HG03469 (cell line): ENCODE data around the gene CHAF1A.

Source experiments
- ATAC-seq: cut with Tn5 transposase; IDR thresholded peaks from one replicate; pipeline ENCODE4 v1.9.1; 2021; ENCODE audit warnings: mild to moderate bottlenecking, moderate library complexity, moderate number of reproducible peaks; ENCODE audit not compliant: unreplicated experiment

CHAF1A gene

DNA sequence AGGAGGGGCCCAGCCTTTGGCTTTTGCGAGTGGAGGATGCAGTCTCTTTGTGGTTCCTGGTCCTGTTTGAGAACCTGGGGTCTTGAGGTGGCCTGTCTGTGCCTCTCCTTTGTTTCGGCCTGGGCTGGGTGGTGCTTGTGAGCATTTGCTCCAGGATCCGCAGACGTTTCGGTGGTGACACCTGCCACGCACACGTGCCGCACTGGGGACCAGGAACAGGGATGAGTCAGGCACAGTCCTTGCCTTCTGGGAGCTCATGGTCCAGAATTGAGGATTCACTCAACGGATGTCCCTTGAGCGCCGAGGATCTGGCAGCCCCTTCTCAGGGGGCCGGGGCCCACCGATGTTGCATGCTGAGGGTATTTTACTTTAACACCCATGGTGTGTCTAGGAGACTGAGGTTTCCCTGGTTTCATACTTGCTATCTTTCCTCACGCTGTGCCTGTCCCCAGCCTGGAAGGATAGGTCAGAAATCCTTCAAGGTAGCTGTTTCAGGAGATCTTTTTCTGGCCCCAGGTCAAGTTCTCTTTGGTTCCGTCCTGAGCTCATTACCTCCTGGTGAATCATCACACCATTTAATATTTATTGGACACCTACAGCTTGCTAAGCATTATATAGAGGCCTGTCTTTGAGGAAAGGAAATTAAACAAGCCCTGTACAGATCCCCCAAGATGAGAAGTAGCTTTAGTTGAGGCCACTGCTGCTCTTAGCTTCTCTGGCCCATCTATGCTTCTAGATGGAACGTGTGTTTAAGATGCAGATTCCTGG, 74.8 kb downstream of the CHAF1A start:
- ATAC-seq = no peak

DNA sequence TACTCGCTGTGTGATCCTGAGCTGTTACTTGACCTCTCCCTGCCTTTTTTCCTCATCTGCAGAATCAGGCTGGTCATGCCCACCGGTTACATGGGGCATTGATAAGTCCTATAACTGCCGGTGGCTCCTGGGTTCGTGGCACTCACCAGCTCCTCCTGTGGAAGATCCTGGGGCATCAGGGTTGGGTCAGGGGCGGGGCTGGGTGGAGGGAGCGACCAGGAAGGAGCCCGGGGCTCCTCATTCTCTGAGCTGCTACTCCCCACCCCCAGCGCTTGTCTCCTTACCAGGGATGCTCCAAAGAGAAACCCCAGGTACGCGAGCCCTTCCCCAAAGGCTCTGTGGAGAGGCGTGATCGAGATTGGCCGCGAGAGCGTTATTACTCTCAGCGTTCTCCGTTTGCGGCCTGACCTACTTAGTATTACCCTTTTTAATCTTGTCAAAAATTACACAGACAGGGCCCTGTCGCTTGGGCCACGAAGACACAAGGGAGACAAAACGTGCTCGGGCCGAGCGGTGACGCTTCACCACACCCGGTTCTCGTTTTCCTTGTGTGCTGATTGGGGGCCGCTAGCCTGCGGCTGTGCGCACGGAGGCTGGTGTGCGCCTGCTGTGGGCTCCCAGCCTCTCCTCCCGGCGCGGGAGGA, 80.4 kb downstream of the CHAF1A start:
- ATAC-seq = no peak

DNA sequence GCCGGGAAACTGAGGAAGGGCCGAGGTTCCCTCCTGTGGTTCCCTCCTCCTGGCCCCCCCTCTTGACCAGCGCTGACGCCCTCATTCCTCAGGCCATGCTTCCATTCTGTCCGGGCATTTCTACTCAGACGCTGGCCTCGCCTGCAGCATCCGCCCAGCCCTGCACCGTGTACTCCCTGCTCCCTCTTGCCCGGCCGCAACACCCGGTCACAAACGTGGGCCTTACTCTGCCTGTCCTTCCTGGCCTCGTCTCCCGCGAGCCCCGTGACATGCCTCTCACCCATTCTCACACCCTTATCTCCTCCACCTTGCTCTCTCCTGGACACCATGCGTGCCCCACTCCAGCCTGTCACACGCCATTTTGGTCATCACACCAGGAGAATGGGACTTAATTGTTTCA, 80.9 kb downstream of the CHAF1A start:
- no peak for ATAC-seq

DNA sequence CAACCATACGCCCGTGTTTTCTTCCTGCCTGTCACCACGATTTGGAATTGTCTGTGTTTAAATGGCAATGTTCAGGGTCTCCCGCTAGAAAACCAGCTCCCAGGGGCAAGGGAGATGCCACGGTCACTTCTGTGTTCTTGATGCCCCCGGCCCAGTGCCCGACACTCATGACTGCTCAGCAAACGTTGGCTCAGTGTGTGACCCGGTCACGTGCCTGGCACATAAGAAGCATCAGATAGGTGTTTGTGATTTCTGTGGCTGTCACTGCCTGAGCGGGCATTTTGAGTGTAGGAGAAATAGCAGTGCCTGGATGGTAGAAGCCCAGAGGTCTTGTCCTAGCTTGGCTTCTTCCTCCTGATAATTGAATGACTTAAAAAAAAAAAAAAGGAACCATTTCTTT, 85.1 kb downstream of the CHAF1A start:
- no peak for ATAC-seq

DNA sequence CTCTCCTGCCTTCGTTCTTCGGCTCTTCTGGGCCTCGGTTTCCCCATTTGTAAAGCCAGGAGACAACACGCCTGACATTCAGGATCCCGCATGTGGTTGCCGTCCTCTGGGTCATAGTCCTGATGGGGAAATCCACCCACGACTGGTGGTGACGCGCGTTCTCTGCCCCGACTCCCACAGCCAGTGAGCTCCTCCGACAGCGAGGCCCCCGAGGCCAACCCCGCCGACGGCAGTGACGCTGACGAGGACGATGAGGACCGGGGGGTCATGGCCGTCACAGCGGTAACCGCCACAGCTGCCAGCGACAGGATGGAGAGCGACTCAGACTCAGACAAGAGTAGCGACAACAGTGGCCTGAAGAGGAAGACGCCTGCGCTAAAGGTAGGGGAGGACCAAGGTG, 86.1 kb downstream of the CHAF1A start:
- no peak for ATAC-seq

DNA sequence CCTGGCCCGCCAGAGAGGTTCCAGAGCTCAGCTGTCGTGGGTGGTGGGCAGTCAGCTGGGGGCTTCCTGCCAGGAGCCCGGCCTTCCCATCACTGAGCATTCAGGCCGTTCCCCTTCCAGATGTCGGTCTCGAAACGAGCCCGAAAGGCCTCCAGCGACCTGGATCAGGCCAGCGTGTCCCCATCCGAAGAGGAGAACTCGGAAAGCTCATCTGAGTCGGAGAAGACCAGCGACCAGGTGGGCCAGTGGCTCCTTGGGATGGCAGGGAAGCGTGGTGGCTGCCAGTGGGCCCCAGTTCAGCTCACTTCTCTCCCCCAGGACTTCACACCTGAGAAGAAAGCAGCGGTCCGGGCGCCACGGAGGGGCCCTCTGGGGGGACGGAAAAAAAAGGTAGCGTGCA, 89.0 kb downstream of the CHAF1A start:
- ATAC-seq = no peak

DNA sequence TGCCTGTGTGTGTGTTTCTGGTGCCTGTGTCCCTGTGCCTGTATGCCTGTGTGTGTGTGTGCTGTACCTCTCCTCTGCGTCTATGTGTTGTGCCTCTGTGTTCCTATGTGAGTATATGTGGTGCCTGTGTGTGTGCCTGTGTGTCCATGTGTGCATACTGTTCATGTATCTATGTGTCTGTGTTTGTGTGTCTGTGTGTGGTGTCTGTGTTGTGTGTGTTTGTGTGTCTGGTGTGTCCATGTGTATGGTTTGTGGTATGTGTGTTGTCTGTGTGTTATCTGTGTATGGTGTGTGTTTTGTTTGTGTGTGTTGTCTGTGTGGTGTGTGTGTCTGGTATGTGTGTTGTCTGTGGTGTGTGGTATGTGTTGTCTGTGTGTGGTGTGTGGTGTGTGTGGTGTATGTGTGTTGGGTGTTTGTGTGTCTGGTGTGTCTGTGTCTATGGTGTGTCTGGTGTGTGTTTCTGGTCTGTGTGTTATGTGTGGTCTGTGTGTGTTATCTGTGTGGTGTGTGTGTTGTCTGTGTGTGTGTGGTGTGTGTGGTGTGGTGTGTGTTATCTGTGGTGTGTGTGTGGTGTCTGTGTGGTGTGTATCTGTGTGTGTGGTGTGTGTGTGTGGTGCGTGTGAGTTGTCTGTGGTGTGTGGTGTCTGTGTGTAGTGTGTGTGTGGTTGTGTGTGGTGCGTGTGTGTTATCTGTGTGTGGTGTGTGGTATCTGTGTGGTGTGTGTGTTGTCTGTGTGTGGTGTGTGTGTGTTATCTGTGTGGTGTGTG, 90.1 kb downstream of the CHAF1A start:
- no peak for ATAC-seq
